GM12892 (cell line): ENCODE data around the gene ATG4A.

Experiments used
- POLR2A ChIP-seq: IDR thresholded peaks from 2 replicates; pipeline ENCODE4 v1.6.1; 2011; ENCODE audit warnings: low read depth, low read length, control low read depth
- POLR2AphosphoS5 ChIP-seq: IDR thresholded peaks from 2 replicates; pipeline ENCODE4 v1.6.1; 2011; ENCODE audit warnings: low read depth, low read length, control low read depth
- TAF1 ChIP-seq: IDR thresholded peaks from 2 replicates; pipeline ENCODE4 v1.6.1; 2011; ENCODE audit warnings: low read depth, mild to moderate bottlenecking, control low read depth, low read length, borderline replicate concordance

DNA sequence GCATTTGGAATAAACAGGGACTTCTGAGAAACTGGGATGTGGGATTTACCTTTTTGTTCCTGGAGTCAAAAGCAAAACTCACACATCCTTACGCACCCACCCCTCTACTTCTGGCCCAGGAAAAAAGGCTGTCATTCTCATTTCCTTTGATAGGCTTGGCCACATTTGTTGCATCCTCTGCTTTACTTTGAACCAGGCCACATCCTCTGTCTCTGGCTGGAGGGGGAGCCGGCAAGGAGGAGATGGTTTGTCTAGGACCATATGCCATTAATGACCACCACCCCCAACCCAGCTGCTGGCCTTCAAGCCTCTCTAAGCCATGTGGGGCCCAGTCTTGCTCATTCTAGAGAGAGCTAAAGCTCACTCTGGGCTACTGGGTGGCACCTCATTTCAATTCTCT lies 64.5 kb downstream of the ATG4A start:
- TF ChIP-seq POLR2A (no peak), TAF1 (no peak), POLR2AphosphoS5 (no peak)
